K562 (cell line): ENCODE data around the gene GGACT. TPM values are rescaled to one million over a fixed set of nuclear protein-coding genes. Genes with fewer than 3 reads are reported as not detected.

Experiments used
- ATAC-seq: fragments of 200-7000 bp; cut with Tn5 transposase; 3 replicates; pipeline ENCODE4 v1.9.1; 2020; ENCODE audit warnings: moderate library complexity
- BruUV-seq: library from RNA; stranded (reverse); fragments of 400-500 nt; replicated peaks from 2 replicates; lab custom pipeline; 2021; lab: Mats Ljungman, UMichigan
- CTCF ChIA-PET: fragments of 300-600 bp; formaldehyde crosslinking; extraction: SDS; loops from one replicate; lab custom pipeline; 2021; ENCODE audit warnings: low intra/inter-chr PET ratio; lab: Yijun Ruan, JAX
- POLR2A ChIA-PET: fragments of 300-600, 350-650 bp; sonication (Branson Sonifier 250); formaldehyde crosslinking; extraction: SDS; loops from one replicate; lab custom pipeline; 2021; ENCODE audit warnings: antibody characterized with exemption, inconsistent platforms; lab: Yijun Ruan, JAX
- DNase-seq, 4 experiments: peaks; one replicate each; pipeline versions ENCODE4 v3.0.0 to v3.0.0-alpha.2; 2011 to 2018; ENCODE audit warnings: low spot score in 3 of 4, mixed read lengths in 3 of 4; ENCODE audit errors: extremely low read depth in 1 of 4
- FAIRE-seq: peaks from 2 replicates; lab custom pipeline; 2011; peaks lifted over from hg19 to GRCh38; lab: Jason Lieb, UNC
- H2AFZ ChIP-seq: 2 replicates; pipeline ENCODE4 v1.6.0; 2011; ENCODE audit warnings: low read depth, low read length, control low read depth, inconsistent platforms
- H3K27ac ChIP-seq: fragments of 200-600 bp; 3 replicates; pipeline ENCODE4 v1.8.0; 2011; ENCODE audit warnings: low read depth, mild to moderate bottlenecking, control low read depth, inconsistent platforms, low read length, moderate library complexity, mixed read lengths; ENCODE audit errors: extremely low read depth
- H3K27me3 ChIP-seq, 2 experiments: fragments of 300-600 bp in 1 of 2; 2 replicates in 1 of 2; 3 replicates in 1 of 2; pipeline versions ENCODE4 v1.6.0 to v1.8.0; 2011; ENCODE audit warnings: inconsistent platforms in 2 of 2, low read length in 2 of 2, mild to moderate bottlenecking in 1 of 2, mixed read lengths in 1 of 2, moderate library complexity in 1 of 2; ENCODE audit not compliant: control insufficient read depth in 2 of 2, insufficient read depth in 2 of 2
- H3K36me3 ChIP-seq: fragments of 300-600 bp; 3 replicates; pipeline ENCODE4 v1.8.0; 2011; ENCODE audit warnings: mild to moderate bottlenecking, low read length, inconsistent platforms; ENCODE audit not compliant: control insufficient read depth, insufficient read depth
- H3K4me1 ChIP-seq, 2 experiments: fragments of 200-600 bp in 1 of 2; replicated peaks in 1 of 2; 2 replicates in 1 of 2; 3 replicates in 1 of 2; pipeline versions ENCODE4 v1.5.1 to v1.8.0; 2011; ENCODE audit warnings: inconsistent platforms in 2 of 2, low read length in 2 of 2, mild to moderate bottlenecking in 1 of 2, mixed read lengths in 1 of 2, moderate library complexity in 1 of 2; ENCODE audit not compliant: control insufficient read depth in 2 of 2, insufficient read depth in 2 of 2
- H3K4me2 ChIP-seq: 2 replicates; pipeline ENCODE4 v1.6.1; 2011; ENCODE audit warnings: low read length, control low read depth, inconsistent platforms, mixed read lengths; ENCODE audit not compliant: insufficient read depth
- H3K4me3 ChIP-seq: fragments of 200-600 bp; sonication (generic), shearing (Covaris generic); 2 replicates; pipeline ENCODE4 v1.5.1; 2016; ENCODE audit warnings: control low read depth, inconsistent platforms
- H3K79me2 ChIP-seq: fragments of 200-600 bp; 3 replicates; pipeline ENCODE4 v1.8.0; 2011; ENCODE audit warnings: low read length, inconsistent platforms; ENCODE audit not compliant: control insufficient read depth, insufficient read depth
- H3K9ac ChIP-seq, 2 experiments: 2 replicates each; pipeline versions ENCODE4 v1.6.0 to v1.6.1; 2011; ENCODE audit warnings: low read depth in 2 of 2, low read length in 2 of 2, control low read depth in 1 of 2, inconsistent platforms in 1 of 2, mild to moderate bottlenecking in 1 of 2, mixed read lengths in 1 of 2; ENCODE audit not compliant: insufficient read depth in 1 of 2
- H3K9me1 ChIP-seq: one replicate; pipeline ENCODE4 v1.6.0; 2011; ENCODE audit warnings: inconsistent platforms, mild to moderate bottlenecking, low read length, moderate library complexity; ENCODE audit not compliant: control insufficient read depth, insufficient read depth
- H3K9me3 ChIP-seq: replicated peaks from 2 replicates; pipeline ENCODE4 v1.5.1; 2011; ENCODE audit warnings: low read depth, low read length, inconsistent platforms; ENCODE audit not compliant: control insufficient read depth, insufficient read depth
- H4K20me1 ChIP-seq: replicated peaks from 2 replicates; pipeline ENCODE4 v1.6.1; 2011; ENCODE audit warnings: low read length, inconsistent platforms, mixed read lengths; ENCODE audit not compliant: control insufficient read depth, insufficient read depth
- CBX2 ChIP-seq: fragments of 200-600 bp; sonication (generic); IDR thresholded peaks from one replicate; pipeline ENCODE4 v1.6.1; 2012; ENCODE audit warnings: mild to moderate bottlenecking, low read length, inconsistent platforms; ENCODE audit not compliant: insufficient read depth, poor library complexity, severe bottlenecking
- EWSR1 ChIP-seq: fragments of 450-650 bp; IDR thresholded peaks from 2 replicates; pipeline ENCODE4 v1.6.1; 2018; ENCODE audit warnings: borderline replicate concordance, mild to moderate bottlenecking, low read depth, moderate library complexity; ENCODE audit not compliant: partially characterized antibody
- HMGN3 ChIP-seq: IDR thresholded peaks from 2 replicates; pipeline ENCODE4 v1.6.1; 2011; ENCODE audit warnings: borderline replicate concordance, low read depth, mild to moderate bottlenecking, mixed read lengths, low read length; ENCODE audit not compliant: insufficient read length; ENCODE audit errors: extremely low read depth
- KLF10 ChIP-seq: fragments of 250-450 bp; sonication (Bioruptor Pico); IDR thresholded peaks from 2 replicates; pipeline ENCODE4 v1.6.1; 2021; ENCODE audit warnings: matching md5 sums
- RBM25 ChIP-seq: fragments of 200-400 bp; formaldehyde crosslinking; IDR thresholded peaks from 2 replicates; pipeline ENCODE4 v1.6.1; 2018; ENCODE audit warnings: low read length, low read depth, moderate library complexity; ENCODE audit not compliant: severe bottlenecking
- SLC30A9 ChIP-seq: fragments of 250-450 bp; sonication (Bioruptor Pico); IDR thresholded peaks from 2 replicates; pipeline ENCODE4 v1.8.0; 2022; ENCODE audit warnings: mild to moderate bottlenecking, moderate library complexity
- SRSF7 ChIP-seq: fragments of 200-400 bp; formaldehyde crosslinking; optimal IDR thresholded peaks from 2 replicates; pipeline ENCODE3; 2017; ENCODE audit warnings: mild to moderate bottlenecking, low read depth, low read length
- TAF7 ChIP-seq: fragments of 450-650 bp; IDR thresholded peaks from 2 replicates; pipeline ENCODE4 v1.6.1; 2016; ENCODE audit warnings: missing genetic modification characterization, missing compliant biosample characterization
- ZBTB8A ChIP-seq: fragments of 450-650 bp; IDR thresholded peaks from 2 replicates; pipeline ENCODE4 v1.6.1; 2018; ENCODE audit warnings: mild to moderate bottlenecking, moderate library complexity; ENCODE audit not compliant: partially characterized antibody
- ZNF175 ChIP-seq: fragments of 200-800 bp; sonication (Bioruptor generic); IDR thresholded peaks from 2 replicates; pipeline ENCODE4 v1.6.1; 2016; ENCODE audit warnings: low read depth, mild to moderate bottlenecking, missing genetic modification characterization, missing compliant biosample characterization
- ZNF212 ChIP-seq: fragments of 450-650 bp; formaldehyde crosslinking; IDR thresholded peaks from 2 replicates; pipeline ENCODE4 v1.4.0; 2020; ENCODE audit warnings: mild to moderate bottlenecking
- ZNF668 ChIP-seq: fragments of 250-450 bp; sonication (Bioruptor Pico); IDR thresholded peaks from 2 replicates; pipeline ENCODE4 v1.8.0; 2022; ENCODE audit warnings: mild to moderate bottlenecking, inconsistent platforms
- WGBS: fragments of 100-300 bp; shearing (Covaris generic); methylation state at CpG from one replicate; pipeline ENCODE4 v1.1.6; 2016; ENCODE audit warnings: low coverage, mixed read lengths; ENCODE audit not compliant: insufficient coverage; ENCODE audit errors: missing lambda C conversion rate; 5-methylcytosine and 5-hydroxymethylcytosine counted together
- in situ Hi-C: fragments of 300-500 bp; cut with MboI; formaldehyde crosslinking; loops from 4 replicates; pipeline ENCODE4 v1.15.0; 2018; ENCODE audit warnings: inconsistent platforms, mixed read lengths
- intact Hi-C: fragments of 100-400 bp; cut with micrococcal nuclease; formaldehyde crosslinking; loops from 2 replicates; pipeline ENCODE4 v1.14.2; 2022
- polyA plus RNA-seq, 8 experiments: library from polyadenylated mRNA; depleted of rRNA in 4 of 8; stranded (reverse) in 5 of 8; unstranded in 3 of 8; fragments of >200 nt; fragmentation: Nextera tagmentation in 2 of 8; fragmentation: Illumina TruSeq in 1 of 8; extraction: Ambion mirVana in 2 of 8; extraction: Trizol in 1 of 8; gene quantifications; 2 replicates each; pipeline versions ENCODE4 v1.2.1 to v1.2.3, GENCODE V29; 2011 to 2014; ENCODE audit warnings: inconsistent platforms in 1 of 8, missing spikeins in 1 of 8
- total RNA-seq, 7 experiments: library from RNA; depleted of rRNA in 6 of 7; stranded (reverse); fragments of >200 nt in 6 of 7; fragmentation: Illumina TruSeq in 2 of 7; extraction: Trizol in 2 of 7; gene quantifications; 2 replicates each; pipeline versions ENCODE4 v1.2.1 to v1.2.3, GENCODE V29; 2011 to 2021; ENCODE audit warnings: low replicate concordance in 1 of 7
- TF ChIP-seq, protein P1 (sequence below): sonication (generic); formaldehyde crosslinking; IDR thresholded peaks from 2 replicates; pipeline ENCODE4 v1.8.1; 2023; ENCODE audit warnings: mild to moderate bottlenecking, missing genetic modification reagents
- TF ChIP-seq, protein P2 (sequence below), 2 experiments: fragments of 450-650 bp in 1 of 2; IDR thresholded peaks; 2 replicates each; pipeline ENCODE4 v1.6.1; 2011 to 2017; ENCODE audit warnings: low read depth in 2 of 2, antibody characterized with exemption in 1 of 2, borderline replicate concordance in 1 of 2, low read length in 1 of 2, mild to moderate bottlenecking in 1 of 2, mixed read lengths in 1 of 2; ENCODE audit not compliant: control insufficient read depth in 1 of 2
- TF ChIP-seq, protein P3 (sequence below): fragments of 450-650 bp; formaldehyde crosslinking; IDR thresholded peaks from 2 replicates; pipeline ENCODE4 v1.4.0; 2020; ENCODE audit warnings: mild to moderate bottlenecking, moderate library complexity
- TF ChIP-seq, protein P4 (sequence below): fragments of 250-450 bp; sonication (Bioruptor Pico); IDR thresholded peaks from 2 replicates; pipeline ENCODE4 v1.8.0; 2021; ENCODE audit warnings: mild to moderate bottlenecking, moderate library complexity

The GGACT gene
- total and polyA plus RNA-seq, 9 of the 15 experiments (the other 6 are each of a cell fraction or from before 2014, with no cell fraction given), result 0.20 to 3.2 (median 1.7) TPM

DNA sequence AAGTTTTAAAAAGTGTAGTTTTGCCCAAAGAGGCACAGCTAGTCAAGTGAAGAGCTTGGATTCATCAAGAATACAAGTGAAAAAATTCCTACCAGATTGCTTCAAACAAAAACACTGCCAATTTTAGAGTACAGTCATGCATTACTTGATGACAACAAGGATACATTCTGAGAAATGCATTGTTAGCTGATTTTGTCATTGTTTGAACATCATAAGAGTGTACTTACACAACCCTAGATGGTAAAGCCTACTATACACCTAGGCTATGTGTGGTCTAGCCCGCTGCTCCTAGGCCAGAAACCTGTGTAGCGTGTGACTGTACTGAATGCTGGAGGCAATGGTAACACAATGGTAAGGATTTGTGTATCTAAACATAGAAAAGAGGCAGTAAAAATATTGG, 44.9 kb upstream of the GGACT start:
- in situ Hi-C loops (no loop called here), intact Hi-C loops (no loop called here)
- no peak overlapping the region for H3K27ac ChIP-seq
- no peak for ATAC-seq
- no TSS peak for BruUV-seq
- no peak overlapping the region for H3K9ac ChIP-seq
- H4K20me1 ChIP-seq, result no peaks in the 10 kb centered on the region
- H3K36me3 ChIP-seq, result peaks cover 46% of the 10 kb centered on the region; the same call in 1 of the 3 replicates
- no peak overlapping the region for H3K4me2 ChIP-seq
- no peaks in the 10 kb centered on the region for H3K27me3 ChIP-seq
- POLR2A ChIA-PET, result no interaction called here
- no peaks in the 10 kb centered on the region for H3K79me2 ChIP-seq
- no peak overlapping the region for H2AFZ ChIP-seq
- WGBS, result 94% methylated on average over 2 of the region's 2 CpGs
- no peak overlapping the region for H3K4me3 ChIP-seq
- DNase-seq, result no peak
- H3K9me3 ChIP-seq, result no peaks in the 10 kb centered on the region
- CTCF ChIA-PET, result no interaction called here
- no peaks in the 10 kb centered on the region for H3K4me1 ChIP-seq
- H3K9me1 ChIP-seq, result no peaks in the 10 kb centered on the region
- FAIRE-seq, result no peak
- TF ChIP-seq, protein P1, sequence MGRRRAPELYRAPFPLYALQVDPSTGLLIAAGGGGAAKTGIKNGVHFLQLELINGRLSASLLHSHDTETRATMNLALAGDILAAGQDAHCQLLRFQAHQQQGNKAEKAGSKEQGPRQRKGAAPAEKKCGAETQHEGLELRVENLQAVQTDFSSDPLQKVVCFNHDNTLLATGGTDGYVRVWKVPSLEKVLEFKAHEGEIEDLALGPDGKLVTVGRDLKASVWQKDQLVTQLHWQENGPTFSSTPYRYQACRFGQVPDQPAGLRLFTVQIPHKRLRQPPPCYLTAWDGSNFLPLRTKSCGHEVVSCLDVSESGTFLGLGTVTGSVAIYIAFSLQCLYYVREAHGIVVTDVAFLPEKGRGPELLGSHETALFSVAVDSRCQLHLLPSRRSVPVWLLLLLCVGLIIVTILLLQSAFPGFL (CRISPR knock-in tag), result no peak
- no peak for TF ChIP-seq SRSF7
- no peak for TF ChIP-seq ZNF212 (CRISPR knock-in tag)
- TF ChIP-seq, protein P2, sequence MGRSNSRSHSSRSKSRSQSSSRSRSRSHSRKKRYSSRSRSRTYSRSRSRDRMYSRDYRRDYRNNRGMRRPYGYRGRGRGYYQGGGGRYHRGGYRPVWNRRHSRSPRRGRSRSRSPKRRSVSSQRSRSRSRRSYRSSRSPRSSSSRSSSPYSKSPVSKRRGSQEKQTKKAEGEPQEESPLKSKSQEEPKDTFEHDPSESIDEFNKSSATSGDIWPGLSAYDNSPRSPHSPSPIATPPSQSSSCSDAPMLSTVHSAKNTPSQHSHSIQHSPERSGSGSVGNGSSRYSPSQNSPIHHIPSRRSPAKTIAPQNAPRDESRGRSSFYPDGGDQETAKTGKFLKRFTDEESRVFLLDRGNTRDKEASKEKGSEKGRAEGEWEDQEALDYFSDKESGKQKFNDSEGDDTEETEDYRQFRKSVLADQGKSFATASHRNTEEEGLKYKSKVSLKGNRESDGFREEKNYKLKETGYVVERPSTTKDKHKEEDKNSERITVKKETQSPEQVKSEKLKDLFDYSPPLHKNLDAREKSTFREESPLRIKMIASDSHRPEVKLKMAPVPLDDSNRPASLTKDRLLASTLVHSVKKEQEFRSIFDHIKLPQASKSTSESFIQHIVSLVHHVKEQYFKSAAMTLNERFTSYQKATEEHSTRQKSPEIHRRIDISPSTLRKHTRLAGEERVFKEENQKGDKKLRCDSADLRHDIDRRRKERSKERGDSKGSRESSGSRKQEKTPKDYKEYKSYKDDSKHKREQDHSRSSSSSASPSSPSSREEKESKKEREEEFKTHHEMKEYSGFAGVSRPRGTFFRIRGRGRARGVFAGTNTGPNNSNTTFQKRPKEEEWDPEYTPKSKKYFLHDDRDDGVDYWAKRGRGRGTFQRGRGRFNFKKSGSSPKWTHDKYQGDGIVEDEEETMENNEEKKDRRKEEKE (IDR thresholded peaks at IDR 0.05; ENCODE audit: borderline replicate concordance in 1 of 2, control insufficient read depth in 1 of 2, low read depth in 2 of 2, low read length in 1 of 2), result no peak
- TF ChIP-seq, protein P3, sequence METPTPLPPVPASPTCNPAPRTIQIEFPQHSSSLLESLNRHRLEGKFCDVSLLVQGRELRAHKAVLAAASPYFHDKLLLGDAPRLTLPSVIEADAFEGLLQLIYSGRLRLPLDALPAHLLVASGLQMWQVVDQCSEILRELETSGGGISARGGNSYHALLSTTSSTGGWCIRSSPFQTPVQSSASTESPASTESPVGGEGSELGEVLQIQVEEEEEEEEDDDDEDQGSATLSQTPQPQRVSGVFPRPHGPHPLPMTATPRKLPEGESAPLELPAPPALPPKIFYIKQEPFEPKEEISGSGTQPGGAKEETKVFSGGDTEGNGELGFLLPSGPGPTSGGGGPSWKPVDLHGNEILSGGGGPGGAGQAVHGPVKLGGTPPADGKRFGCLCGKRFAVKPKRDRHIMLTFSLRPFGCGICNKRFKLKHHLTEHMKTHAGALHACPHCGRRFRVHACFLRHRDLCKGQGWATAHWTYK, result no peak
- TF ChIP-seq CBX2, result no peak
- no peak for TF ChIP-seq ZBTB8A
- TF ChIP-seq TAF7 (tag), result no peak
- TF ChIP-seq RBM25, result no peak
- no peak for TF ChIP-seq ZNF175
- no peak for TF ChIP-seq KLF10 (CRISPR knock-in tag)
- TF ChIP-seq EWSR1, result no peak
- TF ChIP-seq SLC30A9 (CRISPR knock-in tag), result no peak
- TF ChIP-seq HMGN3, result no peak
- no peak for TF ChIP-seq ZNF668 (CRISPR knock-in tag)
- TF ChIP-seq, protein P4, sequence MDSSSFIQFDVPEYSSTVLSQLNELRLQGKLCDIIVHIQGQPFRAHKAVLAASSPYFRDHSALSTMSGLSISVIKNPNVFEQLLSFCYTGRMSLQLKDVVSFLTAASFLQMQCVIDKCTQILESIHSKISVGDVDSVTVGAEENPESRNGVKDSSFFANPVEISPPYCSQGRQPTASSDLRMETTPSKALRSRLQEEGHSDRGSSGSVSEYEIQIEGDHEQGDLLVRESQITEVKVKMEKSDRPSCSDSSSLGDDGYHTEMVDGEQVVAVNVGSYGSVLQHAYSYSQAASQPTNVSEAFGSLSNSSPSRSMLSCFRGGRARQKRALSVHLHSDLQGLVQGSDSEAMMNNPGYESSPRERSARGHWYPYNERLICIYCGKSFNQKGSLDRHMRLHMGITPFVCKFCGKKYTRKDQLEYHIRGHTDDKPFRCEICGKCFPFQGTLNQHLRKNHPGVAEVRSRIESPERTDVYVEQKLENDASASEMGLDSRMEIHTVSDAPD (CRISPR knock-in tag), result no peak
